GM12864 (cell line): ENCODE measurements around the gene VWDE.
"Not testable (repeated sequence)": the region's sequence is repeated elsewhere in the genome, so short reads cannot be mapped to it uniquely, and the experiment has no call there.

Source experiments
- DNase-seq: peaks from one replicate; pipeline ENCODE4 v3.0.0-alpha.2; 2011; ENCODE audit warnings: low read depth
- H3K4me3 ChIP-seq: 2 replicates; pipeline ENCODE4 v1.5.1; 2011; ENCODE audit warnings: mild to moderate bottlenecking, low read depth, low read length, control low read depth
- TF ChIP-seq, protein P1 (sequence below): IDR thresholded peaks from 2 replicates; pipeline ENCODE4 v1.5.1; 2011; ENCODE audit warnings: low read depth, mild to moderate bottlenecking, moderate library complexity, low read length, control low read depth, inconsistent platforms; ENCODE audit errors: missing control alignments

Gene VWDE

GRCh38 chr7:12401538-12402364 lies 1.9 kb downstream of the VWDE start:
- TF ChIP-seq, protein P1, sequence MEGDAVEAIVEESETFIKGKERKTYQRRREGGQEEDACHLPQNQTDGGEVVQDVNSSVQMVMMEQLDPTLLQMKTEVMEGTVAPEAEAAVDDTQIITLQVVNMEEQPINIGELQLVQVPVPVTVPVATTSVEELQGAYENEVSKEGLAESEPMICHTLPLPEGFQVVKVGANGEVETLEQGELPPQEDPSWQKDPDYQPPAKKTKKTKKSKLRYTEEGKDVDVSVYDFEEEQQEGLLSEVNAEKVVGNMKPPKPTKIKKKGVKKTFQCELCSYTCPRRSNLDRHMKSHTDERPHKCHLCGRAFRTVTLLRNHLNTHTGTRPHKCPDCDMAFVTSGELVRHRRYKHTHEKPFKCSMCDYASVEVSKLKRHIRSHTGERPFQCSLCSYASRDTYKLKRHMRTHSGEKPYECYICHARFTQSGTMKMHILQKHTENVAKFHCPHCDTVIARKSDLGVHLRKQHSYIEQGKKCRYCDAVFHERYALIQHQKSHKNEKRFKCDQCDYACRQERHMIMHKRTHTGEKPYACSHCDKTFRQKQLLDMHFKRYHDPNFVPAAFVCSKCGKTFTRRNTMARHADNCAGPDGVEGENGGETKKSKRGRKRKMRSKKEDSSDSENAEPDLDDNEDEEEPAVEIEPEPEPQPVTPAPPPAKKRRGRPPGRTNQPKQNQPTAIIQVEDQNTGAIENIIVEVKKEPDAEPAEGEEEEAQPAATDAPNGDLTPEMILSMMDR, result no peak
- DNase-seq, result no peak
- no peak overlapping the region for H3K4me3 ChIP-seq

DNA sequence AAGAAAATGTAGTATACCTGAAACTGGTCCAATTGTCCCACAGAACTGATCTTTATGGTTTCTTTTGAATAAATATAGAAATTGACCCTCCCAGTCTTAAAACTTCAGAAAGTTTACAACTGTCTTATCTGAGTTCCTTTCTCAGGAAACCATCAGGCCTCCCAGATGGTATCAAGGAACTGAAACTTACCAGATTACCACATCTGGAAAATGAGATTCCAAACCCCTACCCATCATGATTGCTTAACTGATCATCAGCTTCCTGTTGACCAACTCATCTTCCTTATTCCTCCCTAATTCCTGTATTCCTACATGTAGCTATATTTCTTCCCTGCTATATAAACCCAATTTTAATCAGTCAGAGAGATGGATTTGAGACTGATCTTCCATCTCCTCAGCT lies 5.5 kb downstream of the VWDE start:
- no peak overlapping the region for H3K4me3 ChIP-seq
- no peak for DNase-seq

DNA sequence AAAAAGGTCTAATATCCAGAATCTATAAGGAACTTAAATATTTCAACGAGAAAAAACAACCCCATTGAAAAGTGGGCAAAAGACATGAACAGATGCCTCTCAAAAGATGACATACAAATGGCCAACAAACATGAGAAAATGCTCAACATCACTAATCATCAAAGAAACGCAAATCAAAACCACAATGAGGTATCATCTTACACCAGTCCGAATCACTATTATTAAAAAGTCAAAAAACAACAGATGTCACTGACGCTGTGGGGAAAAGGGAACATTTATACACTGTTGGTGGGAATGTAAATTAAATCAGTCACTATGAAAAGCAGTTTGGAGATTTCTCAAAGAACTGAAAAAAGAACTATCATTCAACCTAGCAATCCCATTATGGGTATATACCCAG lies 6.0 kb downstream of the VWDE start:
- TF ChIP-seq, protein P1, result no peak
- no peak overlapping the region for H3K4me3 ChIP-seq
- DNase-seq, result no peak

More for the DNA sequence above, 5.5 kb downstream of the VWDE start:
- TF ChIP-seq, protein P1, result no peak

DNA sequence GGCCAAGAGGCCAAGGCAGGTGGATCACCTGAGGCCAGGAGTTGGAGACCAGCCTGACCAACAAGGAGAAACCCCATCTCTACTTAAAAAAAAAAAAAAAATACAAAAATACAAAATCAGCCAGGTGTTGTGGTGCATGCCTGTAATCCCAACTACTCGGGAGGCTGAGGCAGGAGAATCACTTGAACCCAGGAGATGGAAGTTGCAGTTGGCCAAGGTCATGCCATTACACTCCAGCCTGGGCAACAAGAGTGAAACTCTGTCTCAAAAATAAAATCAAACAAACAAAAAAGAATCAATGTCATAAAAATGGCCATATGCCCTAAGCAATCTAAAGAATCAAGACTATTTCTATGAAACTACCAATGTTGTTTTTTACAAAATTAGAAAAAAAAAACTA lies 7.0 kb downstream of the VWDE start:
- DNase-seq, H3K4me3 ChIP-seq: not testable (repeated sequence)

DNA sequence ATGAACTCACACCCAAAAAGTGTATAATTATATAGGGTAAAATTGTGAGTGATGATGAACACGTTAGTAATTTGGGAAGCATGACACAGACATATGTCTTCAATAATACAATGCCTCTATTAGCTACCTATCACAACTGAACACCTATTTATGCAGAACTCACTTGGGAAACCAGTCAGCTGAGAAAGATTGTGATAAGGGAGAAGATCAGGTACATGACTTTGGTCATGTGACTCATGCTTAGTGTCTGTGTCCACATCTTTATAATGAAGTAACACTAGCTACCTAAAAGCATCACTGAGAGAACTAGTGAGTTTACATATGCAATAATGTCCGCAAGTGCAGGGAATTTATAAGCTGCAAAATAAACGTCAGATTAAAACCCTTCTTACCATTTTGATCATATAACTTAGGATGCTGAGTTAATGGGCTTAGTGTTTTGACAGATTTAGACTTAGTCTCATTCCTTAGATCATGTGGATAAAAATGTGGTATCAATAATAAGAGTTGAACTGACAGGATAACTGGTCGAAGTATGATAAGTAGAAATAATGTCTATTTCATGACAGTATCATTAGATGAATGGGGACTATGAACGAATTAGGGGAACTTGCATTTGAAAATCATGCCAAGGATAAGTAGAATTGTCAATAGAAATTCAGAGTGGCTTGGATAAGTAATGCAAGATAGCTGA lies 11.6 kb downstream of the VWDE start:
- no peak for DNase-seq
- no peak overlapping the region for H3K4me3 ChIP-seq
- TF ChIP-seq, protein P1, result no peak

- TF ChIP-seq, protein P1, result peak; percentile 82
- H3K4me3 ChIP-seq, result no peak overlapping the region
- DNase-seq, result peak; percentile 13
Observed at GRCh38 chr7:12389089-12389700, 14.5 kb downstream of the VWDE start.

DNA sequence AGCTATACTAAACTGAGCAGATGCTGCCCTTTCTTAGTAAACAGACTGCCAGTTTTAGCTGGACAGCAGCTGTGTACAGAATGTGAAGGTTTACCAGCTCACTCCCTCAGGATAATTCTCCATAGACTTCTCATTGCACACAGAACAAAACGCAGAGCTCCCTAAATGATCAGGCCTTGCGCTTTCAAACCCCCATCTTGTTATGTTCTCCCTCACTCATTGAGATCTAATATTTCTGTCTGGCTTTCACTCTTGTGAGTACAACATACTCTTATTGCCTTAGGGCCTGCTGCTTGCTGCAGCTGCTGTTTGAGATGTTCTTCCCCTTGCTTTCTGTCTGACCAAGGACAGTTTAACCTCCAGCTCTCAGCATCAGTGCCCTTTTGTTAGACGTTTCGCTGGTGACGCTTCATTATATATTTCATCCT lies 17.3 kb downstream of the VWDE start:
- no peak overlapping the region for H3K4me3 ChIP-seq
- TF ChIP-seq, protein P1, result no peak
- DNase-seq, result no peak
